ENCODE data around the gene PDGFRA. TPM values are rescaled to one million over a fixed set of nuclear protein-coding genes. Genes with fewer than 3 reads are reported as not detected.

PDGFRA gene
- total RNA-seq, 1 experiment from 2014 or later: 0.25 TPM

- no peak for ATAC-seq
- TF ChIP-seq POLR2AphosphoS5 (IDR thresholded peaks at IDR 0.05; ENCODE audit: low read depth, low read length) (no peak), ZFX (IDR thresholded peaks at IDR 0.05) (no peak), YY1 (IDR thresholded peaks at IDR 0.05; ENCODE audit: extremely low read depth, insufficient replicate concordance, low read depth, low read length) (no peak), SRF (IDR thresholded peaks at IDR 0.05; ENCODE audit: low read depth) (no peak), EZH2phosphoT487 (IDR thresholded peaks at IDR 0.05; ENCODE audit: borderline replicate concordance) (no peak), TCF7L2 (IDR thresholded peaks at IDR 0.05; ENCODE audit: borderline replicate concordance, extremely low read depth, insufficient read depth, insufficient read length) (no peak)
- BruUV-seq (replicated peaks): no TSS peak
These were observed 41.9 kb upstream of the PDGFRA start for GRCh38 chr4:54187148-54187547.

GRCh38 chr4:54189140-54189539, 40.0 kb upstream of the PDGFRA start:
- no peaks in the 10 kb centered on the region for H3K27me3 ChIP-seq (ENCODE audit: insufficient read depth, low read length)
- TF ChIP-seq FOSL1 (IDR thresholded peaks at IDR 0.05; ENCODE audit: low read depth) (no peak), TCF7L2 (IDR thresholded peaks at IDR 0.05; ENCODE audit: borderline replicate concordance, extremely low read depth, insufficient read depth, insufficient read length) (no peak), REST (IDR thresholded peaks at IDR 0.05; ENCODE audit: low read depth) (no peak), SP1 (IDR thresholded peaks at IDR 0.05; ENCODE audit: low read depth) (no peak), ZBTB33 (IDR thresholded peaks at IDR 0.05; ENCODE audit: extremely low read depth, insufficient replicate concordance, low read length) (no peak), CBX3 (IDR thresholded peaks at IDR 0.05; ENCODE audit: low read depth) (no peak), ZNF274 (IDR thresholded peaks at IDR 0.05; ENCODE audit: low read depth, low read length) (no peak), SRF (IDR thresholded peaks at IDR 0.05; ENCODE audit: low read depth) (no peak), POLR2AphosphoS5 (IDR thresholded peaks at IDR 0.05; ENCODE audit: low read depth, low read length) (no peak), POLR2A (IDR thresholded peaks at IDR 0.05; ENCODE audit: borderline replicate concordance, extremely low read depth, insufficient read depth, insufficient read length) (no peak)
- H3K79me2 ChIP-seq (ENCODE audit: insufficient read depth, low read length): no peaks in the 10 kb centered on the region
- no TSS peak for BruUV-seq (replicated peaks)
- intact Hi-C loops (cut with micrococcal nuclease): no loop called here
- ChIA-PET POLR2A (no interaction called here), CTCF (interaction anchor here (1.6 kb wide), 1 partner anchor 260 kb away, joined by 3 read pairs; no protein-coding TSS in a partner anchor), RAD21 (ENCODE audit: low non-redundant PET in 1 of 2, low total read pairs in 2 of 2, uncharacterized antibody in 2 of 2, unreplicated experiment in 2 of 2) (no interaction called here)
- DNase-seq (ENCODE audit: low read depth, low spot score) (no peak), ATAC-seq (no peak)
- H3K4me1 ChIP-seq (ENCODE audit: control insufficient read depth in 1 of 2, insufficient read depth in 2 of 2, low read length in 2 of 2): peaks cover 0 to 3% of the 10 kb centered on the region in 2 experiments; a peak in 1 of 4 replicates
- H3K4me3 ChIP-seq (replicated peaks in 1 of 2; ENCODE audit: low read depth in 1 of 2, low read length in 2 of 2): no peak overlapping the region
- no peaks in the 10 kb centered on the region for H3K9me2 ChIP-seq (ENCODE audit: insufficient read depth)
- no peak overlapping the region for H3K27ac ChIP-seq (ENCODE audit: low read depth, low read length)
- no peak overlapping the region for H2AFZ ChIP-seq (ENCODE audit: low read depth, low read length, poor library complexity, severe bottlenecking)
- H3K4me2 ChIP-seq (ENCODE audit: low read length): no peak overlapping the region
- H4K20me1 ChIP-seq (ENCODE audit: insufficient read depth): no peaks in the 10 kb centered on the region
- H3K36me3 ChIP-seq (ENCODE audit: control insufficient read depth in 1 of 2, insufficient read depth in 2 of 2, low read length in 2 of 2): no peaks in the 10 kb centered on the region
- no peak overlapping the region for H3K9ac ChIP-seq (ENCODE audit: low read length)
- no peaks in the 10 kb centered on the region for H3K9me3 ChIP-seq (ENCODE audit: control insufficient read depth in 1 of 2, insufficient read depth in 1 of 2, low read depth in 1 of 2, low read length in 2 of 2)

More at GRCh38 chr4:54187148-54187547, 41.9 kb upstream of the PDGFRA start:
- no peak overlapping the region for H3K4me3 ChIP-seq (replicated peaks in 1 of 2; ENCODE audit: low read depth in 1 of 2, low read length in 2 of 2)
- no peaks in the 10 kb centered on the region for H3K36me3 ChIP-seq (ENCODE audit: control insufficient read depth in 1 of 2, insufficient read depth in 2 of 2, low read length in 2 of 2)
- H3K9me3 ChIP-seq (ENCODE audit: control insufficient read depth in 1 of 2, insufficient read depth in 1 of 2, low read depth in 1 of 2, low read length in 2 of 2): no peaks in the 10 kb centered on the region
- H3K27ac ChIP-seq (ENCODE audit: low read depth, low read length): no peak overlapping the region
- ChIA-PET CTCF (no interaction called here), RAD21 (ENCODE audit: low non-redundant PET in 1 of 2, low total read pairs in 2 of 2, uncharacterized antibody in 2 of 2, unreplicated experiment in 2 of 2) (no interaction called here), POLR2A (no interaction called here)
- intact Hi-C loops (cut with micrococcal nuclease): no loop called here
- no peaks in the 10 kb centered on the region for H3K79me2 ChIP-seq (ENCODE audit: insufficient read depth, low read length)
- no peaks in the 10 kb centered on the region for H3K9me2 ChIP-seq (ENCODE audit: insufficient read depth)
- no peak overlapping the region for H2AFZ ChIP-seq (ENCODE audit: low read depth, low read length, poor library complexity, severe bottlenecking)
- no peak overlapping the region for H3K4me2 ChIP-seq (ENCODE audit: low read length)
- H3K4me1 ChIP-seq (ENCODE audit: control insufficient read depth in 1 of 2, insufficient read depth in 2 of 2, low read length in 2 of 2): peaks cover 0 to 3% of the 10 kb centered on the region in 2 experiments; a peak in 1 of 4 replicates
- no peak overlapping the region for H3K9ac ChIP-seq (ENCODE audit: low read length)
- H3K27me3 ChIP-seq (ENCODE audit: insufficient read depth, low read length): no peaks in the 10 kb centered on the region
- no peak for DNase-seq (ENCODE audit: low read depth, low spot score)
- H4K20me1 ChIP-seq (ENCODE audit: insufficient read depth): no peaks in the 10 kb centered on the region
